NCI-H2081 treated with DMSO at 0.1 percent for 48 hours (cell line): ENCODE data around the gene CST7.

Experiments used
- DNase-seq: peaks from one replicate; lab custom pipeline; 2025; lab: John Stamatoyannopoulos, UW

CST7 gene

GRCh38 chr20:24964506-24964840, 15.4 kb downstream of the CST7 start:
- no peak for DNase-seq

GRCh38 chr20:24965065-24965919, 16.2 kb downstream of the CST7 start:
- no peak for DNase-seq

- no peak for DNase-seq
Measured at GRCh38 chr20:24966317-24967012, 17.4 kb downstream of the CST7 start.

- no peak for DNase-seq
Measured at GRCh38 chr20:24968278-24968800, 19.3 kb downstream of the CST7 start.

GRCh38 chr20:24969186-24970029, 20.3 kb downstream of the CST7 start:
- DNase-seq, result no peak

- no peak for DNase-seq
Measured at GRCh38 chr20:24970030-24970553, 21.0 kb downstream of the CST7 start.

- DNase-seq, result no peak
Measured at GRCh38 chr20:24970754-24971153, 21.7 kb downstream of the CST7 start.

GRCh38 chr20:24971376-24972101, 22.5 kb downstream of the CST7 start:
- DNase-seq, result no peak

- DNase-seq, result no peak
Measured at GRCh38 chr20:24972341-24972740, 23.3 kb downstream of the CST7 start.

GRCh38 chr20:24977336-24977735, 28.3 kb downstream of the CST7 start:
- DNase-seq, result no peak

- no peak for DNase-seq
Measured at GRCh38 chr20:24977797-24978196, 28.7 kb downstream of the CST7 start.

GRCh38 chr20:24978513-24978912, 29.4 kb downstream of the CST7 start:
- DNase-seq, result no peak

GRCh38 chr20:24979036-24979960, 30.2 kb downstream of the CST7 start:
- DNase-seq, result no peak

GRCh38 chr20:24980291-24981053, 31.4 kb downstream of the CST7 start:
- no peak for DNase-seq

- DNase-seq, result no peak
Measured at GRCh38 chr20:24981282-24981681, 32.2 kb downstream of the CST7 start.

- DNase-seq, result no peak
Measured at GRCh38 chr20:24981790-24982189, 32.7 kb downstream of the CST7 start.

- no peak for DNase-seq
Measured at GRCh38 chr20:24983896-24984295, 34.8 kb downstream of the CST7 start.

GRCh38 chr20:24984961-24985640, 36.0 kb downstream of the CST7 start:
- no peak for DNase-seq

- DNase-seq, result no peak
Measured at GRCh38 chr20:24985802-24986201, 36.7 kb downstream of the CST7 start.
